Amniotic epithelial cell (primary cell): ENCODE data around the gene CDPF1.

Experiments
- DNase-seq: peaks from one replicate; pipeline ENCODE4 v3.0.0-alpha.2; 2010; ENCODE audit warnings: low read depth

Gene CDPF1

GRCh38 chr22:46250035-46250782, at the start of gene CDPF1:
Gene CDPF1, minus strand, starts transcription at chr22:46250293. Its CDS starts 2,009 bp downstream, at chr22:46248284.
- DNase-seq = peak; percentile 71

GRCh38 chr22:46299101-46299500, 49.0 kb upstream of the CDPF1 start:
- DNase-seq = no peak

- peak; percentile 16 for DNase-seq
Measured at GRCh38 chr22:46297151-46297812, 47.2 kb upstream of the CDPF1 start.

GRCh38 chr22:46296257-46297150, 46.4 kb upstream of the CDPF1 start, which contains the start of gene GTSE1:
Gene GTSE1, plus strand, starts transcription at chr22:46296870. Its CDS starts 531 bp downstream, at chr22:46297401.
- DNase-seq = peak; percentile 92

GRCh38 chr22:46295277-46295971, 45.3 kb upstream of the CDPF1 start:
- no peak for DNase-seq

- DNase-seq = no peak
Measured at GRCh38 chr22:46294784-46295183, 44.7 kb upstream of the CDPF1 start.

DNA sequence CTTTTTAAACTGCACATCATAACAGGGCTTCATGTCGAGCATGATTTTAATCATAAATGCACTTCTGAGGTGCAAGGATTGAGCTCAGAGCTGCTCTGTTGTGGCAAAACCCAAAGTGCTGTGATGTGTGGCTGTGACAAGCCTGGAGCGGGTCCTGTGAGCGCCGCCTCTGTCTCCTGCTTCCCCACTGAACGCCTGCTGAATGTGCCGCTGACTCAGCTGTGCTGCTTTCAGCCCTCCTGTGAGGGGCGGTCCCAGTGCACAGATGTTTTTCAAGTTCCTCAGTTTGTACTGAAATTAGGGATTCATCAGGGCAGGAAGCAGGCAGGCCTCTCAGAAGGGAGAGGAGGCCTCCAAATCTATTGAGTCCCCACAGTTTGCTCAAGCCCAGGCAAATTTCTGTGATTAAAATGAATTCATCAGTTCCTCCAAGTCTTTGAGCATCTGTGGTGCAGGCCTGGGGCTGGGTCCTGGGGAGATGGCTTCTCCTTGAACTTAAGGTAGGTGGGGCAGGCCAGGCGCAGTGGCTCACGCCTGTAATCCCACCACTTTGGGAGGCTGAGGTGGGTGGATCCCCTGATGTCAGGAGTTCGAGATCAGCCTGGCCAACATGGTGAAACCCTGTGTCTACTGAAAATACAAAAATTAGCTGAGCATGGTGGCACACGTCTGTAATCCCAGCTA, 43.6 kb upstream of the CDPF1 start:
- DNase-seq = no peak

- no peak for DNase-seq
Measured at GRCh38 chr22:46292732-46293131, 42.6 kb upstream of the CDPF1 start.

- no peak for DNase-seq
Measured at GRCh38 chr22:46292173-46292572, 42.1 kb upstream of the CDPF1 start.

GRCh38 chr22:46290843-46291785, 41.0 kb upstream of the CDPF1 start:
- DNase-seq = no peak

DNA sequence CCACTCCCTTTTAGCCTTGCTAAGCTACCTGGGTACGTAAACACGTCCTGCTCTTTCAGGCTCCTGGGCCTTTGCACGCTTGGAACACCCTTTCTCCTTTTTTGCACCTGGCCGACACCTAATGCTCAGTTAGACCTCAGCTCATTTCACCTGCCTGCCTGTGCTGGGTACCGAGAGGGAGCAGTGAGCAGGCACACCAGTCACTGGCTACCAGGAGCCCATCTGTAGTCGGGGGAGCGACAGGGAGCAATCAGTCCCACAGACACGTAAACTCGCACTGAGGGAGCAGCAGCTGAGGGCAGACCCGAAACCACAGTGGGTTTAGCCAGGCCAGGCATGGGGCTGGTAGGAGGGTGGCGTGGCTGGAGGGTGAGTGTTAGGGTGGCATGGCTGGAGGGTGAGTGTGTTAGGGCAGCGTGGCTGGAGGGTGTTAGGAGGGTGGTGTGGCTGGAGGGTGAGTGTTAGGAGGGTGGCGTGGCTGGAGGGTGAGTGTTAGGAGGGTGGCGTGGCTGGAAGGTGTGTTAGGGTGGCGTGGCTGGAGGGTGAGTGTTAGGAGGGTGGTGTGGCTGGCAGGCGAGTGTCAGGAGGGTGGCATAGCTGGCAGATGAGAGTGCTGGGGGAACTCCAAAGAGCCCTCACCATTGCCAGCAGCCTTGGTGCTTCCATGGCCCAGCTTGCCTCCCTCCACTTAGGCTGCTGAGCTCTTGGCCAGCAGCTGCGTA, 40.2 kb upstream of the CDPF1 start:
- no peak for DNase-seq

- no peak for DNase-seq
Measured at GRCh38 chr22:46289244-46289891, 39.3 kb upstream of the CDPF1 start.

- DNase-seq = no peak
Measured at GRCh38 chr22:46288846-46289243, 38.8 kb upstream of the CDPF1 start.

GRCh38 chr22:46287873-46288751, 38.0 kb upstream of the CDPF1 start:
- DNase-seq = no peak

DNA sequence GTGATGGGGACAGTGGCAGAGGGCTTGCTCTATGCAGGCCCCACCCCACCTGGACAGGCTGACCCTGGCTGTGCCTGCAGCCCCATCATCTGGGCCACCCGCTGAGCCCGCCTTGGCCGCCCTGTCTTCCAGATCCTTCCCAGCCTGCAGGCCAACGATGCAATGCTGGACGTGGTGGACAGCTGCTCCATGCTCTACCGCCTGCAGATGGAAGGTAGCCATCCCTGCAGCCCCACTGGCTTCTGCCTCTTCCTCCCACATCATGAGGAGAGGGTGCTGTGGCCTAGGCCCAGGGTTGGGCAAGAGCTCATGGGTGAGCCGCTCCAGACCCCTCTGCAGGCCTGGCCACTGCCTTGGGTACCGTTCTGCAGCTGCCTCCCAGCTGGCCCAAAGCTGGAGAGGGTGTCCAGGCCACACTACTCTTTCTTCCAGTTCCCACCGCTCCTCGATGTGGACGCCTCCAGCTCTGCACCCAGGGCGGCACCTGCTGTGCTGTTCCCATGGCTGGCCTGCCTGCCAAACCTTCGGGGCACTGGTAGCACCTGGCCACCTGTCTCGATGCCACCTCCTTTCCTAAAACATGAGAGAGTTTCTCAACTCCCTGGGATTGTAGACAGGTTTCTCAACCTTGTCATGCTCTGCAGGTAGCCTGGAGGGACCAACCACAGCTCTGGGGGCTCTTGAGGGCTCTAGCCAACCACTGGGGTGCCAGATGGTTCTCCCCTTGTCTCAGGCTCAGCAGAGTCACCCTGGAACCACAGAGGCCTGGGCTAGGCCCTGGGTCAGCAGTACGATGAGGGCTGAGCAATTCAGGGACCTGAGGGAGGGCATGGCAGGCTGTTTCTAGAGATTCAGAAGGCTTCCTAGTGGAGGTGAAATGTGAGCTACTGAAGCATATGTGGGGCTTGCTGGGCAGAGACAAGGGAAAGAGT, 37.1 kb upstream of the CDPF1 start:
- DNase-seq = no peak

DNA sequence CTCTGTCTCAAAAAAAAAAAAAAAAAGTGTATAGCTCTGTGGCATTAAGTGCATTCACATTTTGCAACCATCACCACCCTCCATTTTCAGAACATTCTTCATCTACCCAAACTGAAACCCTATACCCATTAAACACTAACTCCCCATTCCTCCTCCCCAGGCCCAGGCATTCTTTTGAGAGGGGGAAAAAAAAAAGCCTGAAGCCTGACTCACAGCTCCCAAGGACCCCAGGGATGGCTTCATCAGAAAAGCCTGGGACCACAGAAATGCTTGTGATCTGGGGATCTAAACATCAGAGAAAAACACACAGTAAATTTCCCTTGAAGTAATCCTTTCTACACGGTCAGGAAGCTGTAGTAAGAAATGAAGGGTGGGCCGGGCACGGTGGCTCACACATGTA, 35.9 kb upstream of the CDPF1 start:
- DNase-seq = no peak
